GM19467 (cell line): ENCODE results near the gene DIPK1B.

Experiments used
- ATAC-seq: cut with Tn5 transposase; IDR thresholded peaks from one replicate; pipeline ENCODE4 v1.9.1; 2021; ENCODE audit warnings: mild to moderate bottlenecking, moderate library complexity; ENCODE audit not compliant: unreplicated experiment

The DIPK1B gene

DNA sequence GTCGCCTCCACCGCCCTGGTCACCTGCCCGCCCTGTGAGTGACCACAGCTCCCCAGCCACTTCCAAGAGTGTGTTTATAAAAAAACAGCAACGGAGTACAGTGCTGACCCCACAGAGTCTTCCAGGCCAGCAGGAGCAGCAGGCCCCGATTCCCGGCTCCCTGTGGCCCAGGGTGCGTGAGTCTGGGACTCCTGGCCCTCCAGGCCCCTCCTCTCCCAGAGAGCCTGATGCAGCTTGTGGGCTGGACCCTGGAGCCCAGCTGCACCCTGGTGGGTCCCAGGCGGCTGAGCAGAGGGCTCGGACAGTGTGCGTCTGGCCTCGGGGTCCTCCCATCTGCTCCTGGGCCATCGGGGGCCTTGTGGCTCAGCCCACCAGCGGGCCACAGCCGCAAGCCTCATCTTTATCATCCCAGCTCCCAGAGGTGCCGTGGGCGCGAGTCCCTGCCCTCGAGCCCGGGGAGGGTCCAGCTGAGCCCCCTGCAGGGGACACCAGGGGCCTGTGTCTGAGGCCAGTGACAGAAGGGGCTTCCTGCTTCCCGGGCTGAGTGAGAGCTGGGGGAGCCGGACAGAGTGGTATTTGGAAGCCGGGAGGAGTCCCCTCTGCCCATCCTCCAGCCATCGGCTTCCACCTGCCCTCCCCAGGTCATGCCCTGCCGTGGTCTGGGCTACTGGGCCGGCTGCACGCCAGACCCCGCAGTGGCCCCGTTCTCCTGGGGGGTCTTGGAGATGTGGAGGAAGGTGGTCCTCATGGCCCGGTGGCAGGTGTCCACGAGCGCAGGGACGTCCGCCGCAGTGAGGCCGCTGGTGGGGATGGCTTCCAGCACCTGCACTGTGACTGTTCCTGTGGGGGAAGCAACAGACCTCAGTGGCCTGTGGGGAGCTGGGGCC is 39.0 kb upstream of the DIPK1B start:
- no peak for ATAC-seq

- no peak for ATAC-seq
Measured at GRCh38 chr9:136673975-136674785, 38.2 kb upstream of the DIPK1B start.

DNA sequence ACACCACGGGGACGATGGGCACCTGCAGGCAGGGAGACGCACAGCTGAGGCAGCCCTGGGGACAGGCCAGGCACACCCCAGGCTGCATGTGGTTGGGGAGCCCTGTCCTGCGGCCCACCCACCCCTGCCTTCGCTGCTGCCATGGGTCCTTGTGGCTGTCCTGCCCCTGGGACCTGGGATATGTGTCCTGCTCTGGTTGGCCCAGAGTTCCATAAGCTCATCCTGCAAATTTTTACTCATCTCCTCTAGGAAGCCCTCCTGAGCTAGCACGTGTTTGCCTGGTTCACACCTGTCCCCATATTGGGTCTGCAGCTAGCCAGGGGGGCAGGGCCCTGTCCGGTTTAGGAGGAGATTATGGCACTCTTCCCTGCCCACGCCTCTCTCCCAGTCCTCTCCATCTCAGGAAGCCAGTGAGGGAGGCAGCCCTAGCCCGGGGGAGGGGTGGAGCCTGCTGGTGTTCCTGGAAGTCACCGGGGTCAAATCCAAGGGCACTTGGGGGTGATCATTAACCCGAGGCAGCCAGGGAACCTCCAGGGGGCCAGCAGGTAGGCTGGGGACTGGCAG is 37.5 kb upstream of the DIPK1B start:
- no peak for ATAC-seq

DNA sequence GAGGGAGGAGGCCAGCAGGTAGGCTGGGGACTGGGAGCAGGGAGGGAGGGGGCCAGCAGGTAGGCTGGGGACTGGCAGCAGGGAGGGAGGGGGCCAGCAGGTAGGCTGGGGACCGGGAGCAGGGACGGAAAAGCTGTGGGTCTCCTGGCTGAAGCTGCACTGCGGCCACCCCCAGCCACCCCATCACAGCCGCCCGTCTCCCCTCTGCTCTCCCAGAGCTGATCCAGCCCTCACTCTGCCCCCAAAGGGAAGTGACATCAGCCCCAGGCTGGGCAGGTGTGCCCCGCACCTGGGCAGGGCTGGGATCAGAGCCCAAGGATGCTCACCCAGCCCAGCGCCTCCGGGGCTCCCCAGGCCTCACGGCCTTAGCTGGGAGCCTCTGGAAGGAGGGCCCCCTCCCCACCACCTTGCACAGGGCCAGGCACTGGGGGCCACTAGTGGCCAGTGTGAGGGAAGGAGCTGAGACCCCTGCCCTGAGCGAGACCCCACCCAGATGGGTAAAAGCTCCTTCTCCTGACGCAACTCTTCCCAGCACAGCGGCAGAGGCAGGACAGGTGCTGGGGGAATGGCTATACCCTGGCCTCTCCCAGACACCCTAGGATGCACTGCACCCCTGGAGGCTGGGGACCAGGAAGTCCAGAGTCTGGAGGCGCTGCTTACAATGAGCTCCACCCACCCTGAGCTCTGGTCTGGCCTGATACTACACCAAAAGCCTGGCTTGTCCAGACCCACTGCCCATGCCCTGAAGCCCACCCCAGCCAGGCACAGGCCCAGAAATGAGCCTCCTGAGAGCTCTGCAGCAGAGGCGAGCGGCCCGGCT is 36.7 kb upstream of the DIPK1B start:
- no peak for ATAC-seq

- no peak for ATAC-seq
Measured at GRCh38 chr9:136676297-136676794, 36.0 kb upstream of the DIPK1B start.

DNA sequence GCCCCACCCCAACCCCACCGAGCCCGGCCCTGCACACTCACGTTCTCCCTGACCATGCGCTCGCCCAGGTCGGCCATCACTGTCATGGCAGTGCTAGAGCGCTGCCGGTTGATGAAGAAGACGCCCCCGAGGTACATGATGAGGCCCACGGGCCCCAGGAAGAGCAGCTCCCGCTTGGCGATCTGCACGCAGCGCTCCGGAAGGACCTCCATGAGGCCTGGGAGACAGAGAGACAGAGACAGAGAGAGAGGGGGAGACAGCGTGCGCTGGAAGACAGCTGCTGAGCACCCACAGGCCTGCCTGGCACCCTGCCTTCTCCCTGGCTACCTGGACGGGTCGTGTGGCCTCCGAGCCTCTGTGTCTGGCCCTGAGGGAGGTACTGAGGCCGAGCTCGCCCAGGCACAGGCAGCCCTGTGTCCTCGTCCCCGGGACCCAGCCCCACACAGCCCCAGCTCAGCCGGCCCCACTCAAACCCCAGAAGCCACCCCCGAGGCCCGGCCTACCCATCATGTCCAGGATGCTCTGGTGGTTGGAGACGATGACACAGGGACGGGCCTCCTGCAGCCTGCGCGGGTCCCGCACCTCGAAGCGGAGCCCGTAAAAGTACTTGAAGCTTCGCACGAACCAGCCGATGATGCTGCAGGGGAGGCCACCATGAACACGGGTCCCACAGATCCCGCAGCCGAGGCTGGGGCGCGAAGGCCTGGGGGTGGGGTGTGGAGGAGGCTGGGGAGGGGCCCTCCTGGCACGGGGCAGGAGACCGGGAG is 35.3 kb upstream of the DIPK1B start:
- no peak for ATAC-seq

DNA sequence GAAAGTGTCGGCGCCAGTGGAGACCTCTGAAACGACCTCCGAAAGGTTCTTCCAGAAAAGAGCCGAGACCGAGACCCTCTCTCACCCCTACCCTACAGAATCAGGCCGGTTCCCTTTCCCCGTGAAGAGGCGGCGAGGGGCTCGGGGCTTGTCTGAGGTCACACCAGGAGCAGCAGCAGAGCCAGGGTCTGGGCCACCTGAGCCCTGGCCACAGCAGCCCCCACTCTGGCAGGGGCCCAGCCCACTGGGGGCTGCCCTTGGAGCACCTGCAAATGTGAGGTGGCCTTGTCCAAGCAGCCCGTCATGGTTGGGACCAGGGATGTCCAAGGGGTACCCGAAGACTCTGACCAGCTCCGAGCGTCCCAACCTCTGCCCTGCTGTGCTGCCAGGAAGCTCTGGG is 34.3 kb upstream of the DIPK1B start:
- no peak for ATAC-seq

DNA sequence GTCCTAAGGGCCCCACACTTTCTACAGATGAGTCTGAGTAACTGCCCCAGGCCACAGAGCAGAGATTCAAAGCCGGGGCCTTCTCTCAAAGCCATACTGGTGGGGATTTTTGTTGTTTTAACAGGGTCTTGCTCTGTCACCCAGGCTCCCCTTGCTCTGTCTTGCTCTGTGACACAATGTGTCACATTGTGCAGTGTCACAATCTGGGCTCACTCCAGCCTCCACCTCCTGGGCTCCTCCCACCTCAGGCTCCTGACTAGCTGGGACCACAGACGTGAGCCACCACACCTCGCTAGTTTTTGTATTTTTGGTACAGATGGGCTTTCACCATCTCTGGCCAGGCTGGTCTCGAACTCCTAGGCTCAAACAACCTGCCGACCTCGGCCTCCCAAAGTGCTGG is 33.7 kb upstream of the DIPK1B start:
- ATAC-seq: no peak

DNA sequence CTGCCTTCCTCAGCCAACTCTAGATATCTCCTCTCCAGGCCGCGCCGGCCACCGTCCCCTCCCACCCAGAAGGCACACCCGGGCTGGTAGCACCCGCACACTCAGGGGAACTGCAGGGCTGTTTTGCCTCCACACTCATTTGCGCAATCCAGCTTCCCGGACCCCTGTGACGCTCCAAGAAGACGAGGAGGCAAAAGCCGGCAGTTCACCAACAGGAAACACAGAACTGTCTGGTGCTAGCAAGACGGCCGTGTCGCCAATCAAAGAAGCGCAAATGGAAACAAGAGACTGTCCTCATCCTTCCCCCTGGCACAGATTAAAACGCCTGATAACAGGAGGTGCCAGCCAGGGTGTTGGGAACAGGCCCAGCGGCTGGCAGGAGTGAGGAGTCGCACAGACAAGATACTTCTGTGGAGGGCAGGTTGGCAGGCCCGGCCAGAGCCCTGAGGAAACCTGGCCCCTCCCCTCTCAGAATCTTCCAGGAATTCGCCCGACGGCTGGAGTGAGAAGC is 32.9 kb upstream of the DIPK1B start:
- no peak for ATAC-seq

DNA sequence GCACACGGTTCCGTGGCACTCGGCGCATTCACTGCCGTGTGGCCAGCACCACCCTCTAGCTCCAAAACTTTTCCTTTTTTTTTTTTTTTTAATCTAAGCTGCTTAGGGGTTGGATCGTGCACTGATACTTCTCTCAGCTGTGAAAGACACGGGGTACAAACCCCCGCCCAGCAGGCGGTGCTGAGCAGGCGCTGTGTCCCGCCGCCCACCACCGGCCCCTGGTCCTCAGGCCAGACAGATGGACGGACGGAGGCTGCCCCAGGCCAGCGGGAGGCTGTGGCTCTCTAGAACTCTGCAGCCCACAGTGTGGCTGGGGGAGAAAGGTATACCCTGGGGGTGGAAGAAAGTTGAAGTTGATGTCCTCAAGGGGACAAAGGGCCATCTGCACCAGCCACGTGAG is 31.3 kb upstream of the DIPK1B start:
- ATAC-seq: no peak

DNA sequence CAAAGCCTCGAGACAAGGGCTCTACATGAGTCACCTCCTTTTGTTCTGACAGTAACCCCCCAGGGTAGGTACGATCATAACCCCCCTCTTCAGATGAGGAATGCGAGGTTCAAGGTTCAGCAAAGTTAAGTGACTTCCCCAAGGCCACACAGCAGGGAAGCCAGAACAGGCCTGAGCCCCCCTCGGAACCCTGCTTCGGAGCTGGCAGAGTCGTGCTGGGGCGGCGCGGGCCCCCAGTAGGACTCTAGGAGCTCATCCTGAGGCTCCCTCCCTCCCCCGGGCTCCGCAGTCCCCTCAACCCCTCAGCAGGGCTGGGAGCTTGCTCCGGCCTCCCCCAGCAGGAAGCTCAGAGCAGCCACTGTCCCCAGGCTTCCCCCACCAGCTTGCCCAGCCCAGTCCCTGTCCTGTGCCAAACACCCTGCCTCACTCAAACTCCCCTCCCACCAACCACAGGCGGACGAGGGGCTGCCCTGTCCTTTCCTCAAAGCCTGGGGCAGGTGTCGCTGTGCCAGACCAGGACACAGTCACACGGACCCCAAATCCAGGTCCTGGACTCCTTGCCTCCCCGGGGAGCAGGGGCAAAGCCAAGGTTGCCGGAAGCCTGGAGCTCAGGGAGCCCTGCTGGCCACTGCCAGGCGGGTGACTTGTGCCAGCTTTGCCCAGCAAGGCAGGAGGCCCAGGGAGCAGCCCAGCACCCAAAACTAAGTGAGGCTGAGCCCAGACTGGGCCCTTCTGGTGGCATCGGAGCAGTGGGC is 30.2 kb upstream of the DIPK1B start:
- ATAC-seq: no peak

- no peak for ATAC-seq
Measured at GRCh38 chr9:136682710-136683109, 29.7 kb upstream of the DIPK1B start.

- ATAC-seq: no peak
Measured at GRCh38 chr9:136683173-136683745, 29.1 kb upstream of the DIPK1B start.

DNA sequence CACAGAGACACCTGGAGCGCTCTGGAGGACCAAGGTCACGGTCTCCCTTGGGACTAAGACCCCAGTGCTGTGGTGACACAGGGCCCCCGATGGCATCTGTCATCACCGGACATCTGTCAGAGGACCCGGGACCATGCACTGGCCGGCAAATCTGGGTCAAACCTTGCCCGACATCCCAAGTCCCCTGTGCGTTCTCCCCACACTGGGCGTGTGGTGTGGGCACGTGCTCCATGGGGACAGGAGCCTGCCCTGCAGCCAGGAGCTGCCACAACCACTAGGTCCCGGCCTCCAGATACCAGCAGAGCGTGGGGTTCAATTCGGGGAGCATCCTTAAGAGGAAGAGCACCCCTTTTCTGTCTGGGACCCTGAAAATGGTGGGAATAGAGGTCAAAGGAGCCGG is 28.6 kb upstream of the DIPK1B start:
- ATAC-seq: no peak

DNA sequence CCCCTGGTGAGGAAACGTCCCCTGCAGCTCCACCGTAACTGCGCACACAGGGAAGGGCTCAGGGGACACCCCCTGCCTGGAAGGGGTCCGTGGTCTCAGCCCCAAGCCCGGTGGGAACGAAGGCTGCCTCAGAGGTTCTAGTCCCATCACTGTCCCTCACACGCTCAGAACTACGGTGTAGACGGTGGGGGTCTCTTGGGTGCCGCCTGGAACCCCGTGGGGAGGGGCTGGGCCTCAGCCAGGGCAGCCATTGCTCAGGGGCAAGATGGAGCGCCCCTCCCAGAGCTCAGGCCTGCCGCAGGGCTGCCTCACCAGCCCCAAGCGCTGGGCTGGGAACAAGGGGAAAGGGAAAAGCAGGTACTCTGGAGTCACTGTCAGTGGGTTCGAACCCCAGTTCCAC is 28.0 kb upstream of the DIPK1B start:
- no peak for ATAC-seq

DNA sequence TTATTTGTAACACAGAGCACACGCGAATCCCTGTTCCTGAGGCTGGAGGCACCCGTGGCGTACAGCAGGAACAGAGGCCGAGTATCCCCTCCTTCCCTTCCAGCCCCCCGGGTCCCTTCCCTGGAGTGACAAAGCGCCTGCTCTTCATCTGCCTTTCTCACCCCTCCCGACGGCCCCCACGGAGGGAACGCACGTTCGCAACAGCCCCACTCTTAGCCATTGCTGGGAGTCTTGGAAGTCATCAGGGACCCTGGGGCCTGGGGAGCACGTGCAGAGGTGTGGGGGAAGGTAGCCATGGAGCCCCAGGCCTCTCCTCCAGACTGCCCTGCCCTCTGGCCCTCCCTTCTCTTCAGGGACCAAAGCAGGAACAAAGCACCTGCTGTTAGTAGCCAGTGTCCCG is 27.6 kb upstream of the DIPK1B start:
- no peak for ATAC-seq

GRCh38 chr9:136685216-136685615 is 27.2 kb upstream of the DIPK1B start:
- no peak for ATAC-seq

DNA sequence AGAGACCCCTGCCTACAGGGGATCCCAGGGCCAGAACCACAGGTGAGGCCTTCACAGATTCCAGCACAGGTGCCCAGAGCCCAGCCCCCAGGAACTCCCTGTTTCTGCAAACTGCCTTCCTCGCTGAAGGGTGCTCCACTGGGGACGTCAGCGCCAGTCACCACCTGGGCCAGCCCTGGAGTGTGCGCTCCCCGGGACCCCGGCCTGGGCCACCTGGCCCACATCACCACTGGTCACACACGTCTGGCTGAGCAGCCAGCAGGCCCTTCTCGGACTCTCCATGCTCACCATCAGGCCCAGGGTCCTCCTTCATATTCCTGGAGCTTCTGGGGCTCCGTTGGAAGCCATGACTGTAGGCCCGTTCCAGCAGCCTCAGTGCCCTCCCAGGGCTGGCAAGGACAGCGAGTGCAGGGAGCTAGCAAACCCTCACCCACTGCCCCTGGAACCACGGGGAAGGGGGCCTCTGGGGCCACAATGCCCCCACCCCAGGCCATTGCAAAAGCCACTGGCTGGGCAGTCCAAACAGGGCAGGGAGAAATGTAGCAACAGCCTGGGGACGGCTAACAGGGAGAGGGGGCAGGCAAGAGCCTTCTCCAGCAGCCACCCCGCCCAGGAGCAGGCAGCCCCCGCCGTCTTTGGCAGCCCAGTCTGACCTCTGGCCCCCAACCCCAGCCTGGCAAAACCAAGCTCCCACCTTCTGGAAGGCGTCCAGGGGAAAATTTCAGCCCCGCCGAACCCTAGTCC is 26.4 kb upstream of the DIPK1B start:
- no peak for ATAC-seq
